SH-SY5Y (cell line): ENCODE measurements around the gene RGS3.

Experiments
- GATA2 ChIP-seq: IDR thresholded peaks from 2 replicates; pipeline ENCODE4 v1.6.1; 2011; ENCODE audit warnings: mild to moderate bottlenecking, low read depth, low read length
- GATA3 ChIP-seq: IDR thresholded peaks from 2 replicates; pipeline ENCODE4 v1.6.1; 2011; ENCODE audit warnings: low read depth, mild to moderate bottlenecking, low read length, moderate library complexity

Gene RGS3

DNA sequence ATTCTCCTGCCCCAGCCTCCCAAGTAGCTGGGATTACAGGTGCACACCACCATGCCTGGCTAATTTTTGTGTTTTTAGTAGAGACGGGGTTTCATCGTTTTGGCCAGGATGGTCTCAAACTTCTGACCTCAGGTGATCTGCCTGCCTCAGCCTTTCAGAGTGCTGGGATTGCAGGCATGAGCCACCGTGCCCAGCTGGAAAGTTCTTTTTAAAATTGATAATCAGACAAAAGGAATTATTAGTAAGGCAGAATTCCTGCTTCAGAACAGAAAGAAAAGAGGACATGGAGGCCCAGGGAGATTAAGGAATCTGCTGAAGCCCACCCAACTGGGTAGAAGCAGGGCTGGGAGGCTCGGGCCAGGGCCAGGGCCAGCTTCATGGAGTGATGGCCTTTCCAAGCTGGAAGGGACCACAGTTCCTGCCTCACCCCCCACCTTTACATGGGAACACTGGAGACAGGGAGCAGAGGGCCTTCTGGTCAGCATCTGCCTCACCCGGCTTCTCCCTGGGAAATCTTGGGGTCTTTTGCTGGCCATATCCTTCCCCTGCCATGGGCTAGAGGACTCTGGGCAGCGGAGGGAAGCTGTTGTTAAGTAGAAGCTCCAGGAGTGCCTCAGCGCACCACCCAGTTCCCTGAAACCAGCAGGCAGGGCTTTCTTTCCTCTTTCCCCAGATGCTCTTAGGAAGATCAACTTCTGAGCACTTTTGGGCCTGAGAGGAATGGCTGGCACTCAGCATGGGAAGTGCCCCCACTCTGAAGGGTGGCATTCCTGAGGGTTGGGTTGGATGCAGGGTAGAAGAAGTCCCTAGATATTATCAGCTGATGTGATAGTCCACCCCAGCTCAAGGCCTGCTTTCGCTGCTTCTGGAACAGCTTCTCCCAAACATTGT, 70.1 kb downstream of the RGS3 start:
- no peak for TF ChIP-seq GATA2

DNA sequence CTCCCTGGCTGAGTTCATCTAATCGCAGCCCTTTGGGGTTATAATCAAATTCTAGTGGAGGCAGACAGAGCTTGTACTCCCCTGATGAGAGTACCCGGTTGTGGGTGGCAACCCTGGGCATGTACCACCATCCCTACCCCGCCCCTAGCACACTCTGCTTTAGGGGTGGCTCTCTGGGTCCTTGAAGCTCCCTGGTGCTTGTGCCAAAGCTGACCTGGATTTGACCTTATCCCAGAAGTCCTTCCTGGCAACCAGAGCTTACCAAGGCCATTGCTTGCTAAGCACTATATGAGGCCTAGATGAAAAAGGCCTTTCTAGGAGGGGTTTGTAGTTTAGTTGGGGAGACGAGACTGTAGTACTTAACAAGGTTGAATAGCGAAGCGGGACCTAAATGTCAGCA, 72.2 kb downstream of the RGS3 start:
- no peak for TF ChIP-seq GATA2
- TF ChIP-seq GATA3 = no peak

DNA sequence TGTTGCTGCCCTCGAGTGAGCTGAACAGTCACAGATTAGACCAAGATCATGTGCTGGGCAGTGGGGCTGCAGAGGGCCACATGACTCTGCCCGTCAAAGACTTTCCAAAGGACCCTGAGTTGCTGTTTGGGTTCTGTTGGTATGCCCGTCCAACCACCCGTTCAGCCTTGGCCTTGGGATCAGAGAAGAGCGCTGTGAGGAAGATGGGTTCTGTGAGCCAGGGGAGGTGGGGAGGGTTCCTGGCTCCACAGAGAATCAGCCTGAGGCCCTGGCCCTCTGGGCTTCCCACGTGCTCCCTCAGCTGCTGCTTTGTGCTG, 72.6 kb downstream of the RGS3 start:
- TF ChIP-seq GATA3 (no peak), GATA2 (no peak)

DNA sequence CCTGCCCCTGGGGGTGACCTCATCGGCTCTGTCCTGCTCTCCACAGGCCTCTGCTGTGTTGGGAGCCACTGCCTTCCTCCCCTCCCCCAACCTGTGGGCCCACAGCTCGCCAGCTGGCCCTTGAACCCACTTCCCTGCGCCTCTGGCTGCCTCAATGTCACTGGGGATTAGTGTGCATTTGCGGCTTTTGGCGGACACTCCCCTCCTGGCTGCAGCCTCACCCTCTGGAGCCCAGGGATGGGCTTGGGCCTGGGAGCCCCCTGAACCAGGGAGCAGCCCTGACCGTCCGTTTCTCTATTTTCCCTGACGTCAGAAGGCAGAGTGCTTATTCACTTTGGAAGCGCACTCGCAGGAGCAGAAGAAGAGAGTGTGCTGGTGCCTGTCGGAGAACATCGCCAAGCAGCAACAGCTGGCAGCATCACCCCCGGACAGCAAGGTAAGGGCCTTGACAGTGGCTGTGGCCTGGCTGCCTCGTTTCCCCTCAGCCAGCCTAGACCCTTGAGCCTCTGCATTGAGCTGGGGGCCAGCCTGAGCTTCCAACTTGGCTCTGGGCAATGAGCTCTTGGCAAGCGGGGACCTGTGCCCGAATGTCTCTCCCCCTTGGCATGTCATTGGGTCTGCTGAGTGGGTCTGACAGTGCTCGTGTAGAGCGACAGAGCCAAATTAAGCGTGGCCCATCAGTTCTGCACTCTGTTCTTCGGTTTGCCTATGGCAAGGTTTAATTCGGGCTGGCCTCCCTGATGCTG, 73.1 kb downstream of the RGS3 start:
- TF ChIP-seq GATA2 = no peak
- TF ChIP-seq GATA3 = no peak

DNA sequence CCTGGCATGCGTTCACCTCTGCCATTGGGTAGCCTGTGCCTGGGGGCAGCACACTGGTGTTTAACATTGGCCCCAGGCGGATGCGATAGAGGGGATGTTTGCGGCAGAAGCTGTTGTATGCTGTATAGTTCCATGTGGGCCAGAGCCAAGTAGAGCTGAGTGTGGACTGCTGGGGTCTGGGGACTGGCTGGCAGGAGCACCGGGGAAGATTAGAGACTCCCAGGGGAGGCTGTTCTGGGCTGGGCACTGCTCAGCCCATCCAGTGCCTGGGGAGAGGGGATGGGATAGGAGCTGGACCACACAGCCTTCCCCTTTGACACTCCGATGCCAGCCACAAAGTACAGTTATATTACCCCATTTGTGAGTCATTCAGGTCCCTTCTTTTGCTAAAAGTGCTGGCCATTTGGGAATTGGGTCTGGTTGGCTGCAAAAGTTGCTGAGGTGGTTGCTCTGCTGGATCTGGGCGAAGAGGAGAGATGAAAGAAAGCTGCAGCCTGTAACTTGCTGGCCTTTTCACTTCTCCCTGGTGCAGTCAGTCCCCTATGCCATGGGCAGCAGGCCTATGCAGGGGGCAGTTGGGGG, 73.8 kb downstream of the RGS3 start:
- TF ChIP-seq GATA3 (no peak), GATA2 (no peak)

DNA sequence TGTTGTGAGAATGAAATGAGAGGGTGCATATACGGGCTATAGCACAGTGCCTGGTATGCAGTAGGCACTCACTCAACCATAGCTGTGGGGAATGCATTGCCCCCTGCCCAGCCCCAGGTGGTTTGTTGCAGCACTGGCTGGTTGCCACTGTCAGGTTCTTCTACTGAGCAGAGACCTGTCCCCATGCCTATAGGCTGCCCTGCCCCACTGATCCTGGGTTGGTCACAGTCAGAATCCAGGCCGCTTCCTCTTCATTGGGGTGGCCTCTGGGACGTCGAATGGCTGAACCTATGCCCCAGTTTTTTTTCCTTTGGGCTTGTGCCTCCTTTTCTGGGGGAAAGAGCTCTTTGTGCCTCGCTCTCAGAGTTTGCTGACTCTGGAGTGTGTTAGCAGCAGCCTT, 74.6 kb downstream of the RGS3 start:
- no peak for TF ChIP-seq GATA2
- no peak for TF ChIP-seq GATA3

DNA sequence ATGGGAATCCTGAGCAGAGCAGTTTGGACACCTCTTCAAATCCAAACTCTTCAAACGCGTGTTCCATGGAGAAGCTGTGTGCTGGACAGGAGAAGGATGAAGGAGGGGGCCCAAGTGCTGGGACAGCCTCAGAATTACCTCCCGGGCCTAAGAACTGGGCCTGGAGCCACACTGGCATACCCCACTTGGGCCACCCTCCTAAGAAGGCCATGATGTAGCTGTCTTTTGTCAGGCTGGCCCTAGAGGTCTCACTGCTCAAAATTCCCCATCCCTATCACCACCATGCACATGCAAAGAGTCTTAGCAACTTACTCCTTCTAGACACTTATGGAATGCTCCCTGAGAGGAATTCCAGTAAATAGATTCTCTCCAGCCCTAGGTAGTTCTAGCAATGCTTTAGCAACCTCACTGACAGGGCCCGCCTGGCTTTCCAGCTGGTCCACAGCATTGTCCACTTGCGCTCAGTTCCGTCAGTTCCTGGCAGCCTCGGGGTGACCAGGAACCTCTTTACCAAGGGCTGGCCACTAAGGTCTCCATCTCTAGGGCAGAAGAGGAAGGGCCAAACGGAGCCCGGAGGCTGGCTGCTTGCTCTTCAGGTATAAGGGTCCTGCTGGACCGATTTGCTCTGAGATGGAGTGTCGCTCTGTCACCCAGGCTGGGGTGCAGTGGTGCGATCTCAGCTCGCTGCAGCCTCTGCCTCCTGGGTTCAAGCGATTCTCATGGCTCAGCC, 75.3 kb downstream of the RGS3 start:
- TF ChIP-seq GATA3 (no peak), GATA2 (no peak)

DNA sequence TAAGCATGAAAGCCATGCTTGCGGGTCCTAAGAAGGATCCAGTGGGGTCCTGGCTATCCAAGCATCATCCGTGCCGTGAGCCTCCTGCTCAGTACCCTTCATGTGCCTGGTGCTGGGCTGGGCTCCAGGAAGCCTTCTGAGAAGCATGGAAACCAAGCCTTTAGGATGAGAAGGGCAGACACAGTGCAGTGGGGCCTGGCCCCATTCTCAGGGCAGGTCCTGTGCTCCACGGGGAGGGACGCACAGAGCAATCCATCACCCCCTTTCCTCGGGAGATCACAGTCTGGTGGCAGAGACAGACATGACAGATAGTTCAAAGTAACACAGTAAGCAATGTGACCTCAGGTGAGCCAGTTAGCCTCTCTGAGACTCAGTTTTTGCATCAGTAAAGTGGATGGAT, 76.9 kb downstream of the RGS3 start:
- no peak for TF ChIP-seq GATA3

DNA sequence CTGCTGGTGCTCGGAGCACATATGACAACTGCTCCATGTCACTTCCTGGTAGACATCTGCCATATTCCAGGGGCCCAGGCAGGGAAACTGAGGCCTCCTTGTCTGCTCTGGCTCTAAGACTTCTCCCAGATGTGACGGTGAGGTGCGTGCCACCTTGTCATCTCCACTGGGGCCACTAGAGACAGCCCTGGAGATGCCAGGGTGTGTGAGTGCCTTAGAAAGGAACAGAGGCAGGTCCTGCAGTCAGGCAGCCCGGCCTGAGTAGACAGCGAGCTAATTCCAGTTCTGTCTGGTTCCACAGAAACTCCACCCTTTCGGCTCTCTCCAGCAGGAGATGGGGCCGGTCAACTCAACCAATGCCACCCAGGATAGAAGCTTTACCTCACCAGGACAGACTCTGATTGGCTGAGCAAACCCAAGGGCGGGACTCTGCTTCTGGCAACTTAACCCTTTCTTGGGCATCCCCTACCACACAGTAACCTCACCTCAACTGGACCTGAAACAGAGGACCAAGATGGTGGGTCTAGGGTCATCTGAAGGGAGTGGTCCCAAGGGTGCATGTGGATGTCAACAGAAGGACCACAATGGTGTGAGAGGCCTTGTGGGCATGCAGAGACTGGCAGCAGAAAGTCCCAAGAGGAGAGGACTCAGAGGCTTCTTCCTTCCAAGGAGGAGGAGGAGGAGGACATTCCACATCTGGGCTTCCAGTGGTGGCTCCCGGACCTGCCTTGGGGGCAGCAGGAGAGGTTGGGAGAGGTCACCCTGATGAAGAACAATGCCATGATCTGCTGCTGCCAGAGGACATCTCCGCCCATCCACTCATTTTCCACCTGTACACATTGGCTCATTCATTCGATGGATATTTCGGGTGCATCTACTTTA, 77.7 kb downstream of the RGS3 start:
- TF ChIP-seq GATA3 (no peak), GATA2 (no peak)

DNA sequence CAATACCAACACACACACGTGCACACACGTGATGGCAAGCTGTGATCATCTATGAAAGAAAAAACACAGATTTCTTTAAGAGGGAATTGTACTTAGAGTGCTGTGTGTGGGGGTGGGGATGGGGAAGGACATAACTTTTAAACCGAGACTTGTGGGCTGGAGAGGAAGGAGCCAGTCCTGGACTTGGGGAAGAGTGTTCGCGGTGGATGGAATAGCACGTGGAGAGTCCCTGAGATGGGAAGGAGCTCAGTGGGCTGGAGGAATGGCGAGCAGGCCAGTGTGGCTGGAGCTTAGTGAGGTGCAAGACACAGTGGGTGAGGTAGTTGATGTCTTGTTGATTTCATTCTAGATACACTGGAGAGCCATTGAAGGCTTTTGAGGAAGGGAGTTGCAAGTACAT, 78.5 kb downstream of the RGS3 start:
- no peak for TF ChIP-seq GATA2
- no peak for TF ChIP-seq GATA3

DNA sequence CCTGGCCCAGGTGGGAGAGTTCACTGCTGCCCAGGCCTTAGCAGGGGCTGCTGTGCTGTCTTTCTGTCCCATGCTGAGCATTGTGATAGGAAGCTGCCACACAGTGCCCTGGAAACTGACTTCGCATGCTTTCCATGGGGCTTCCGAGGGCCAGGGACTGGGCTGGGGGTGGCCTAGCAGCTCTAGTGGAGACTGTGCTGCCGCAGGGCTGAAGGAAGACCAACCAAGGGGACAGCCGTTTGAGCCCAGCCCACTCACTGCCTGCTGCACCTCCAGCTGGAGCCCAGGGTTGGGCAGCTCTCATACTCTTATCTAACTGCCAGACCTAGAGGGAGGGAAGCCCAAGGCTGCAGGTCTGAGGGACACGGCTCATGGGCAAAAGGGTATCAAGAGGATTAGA, 79.2 kb downstream of the RGS3 start:
- no peak for TF ChIP-seq GATA3
- no peak for TF ChIP-seq GATA2

DNA sequence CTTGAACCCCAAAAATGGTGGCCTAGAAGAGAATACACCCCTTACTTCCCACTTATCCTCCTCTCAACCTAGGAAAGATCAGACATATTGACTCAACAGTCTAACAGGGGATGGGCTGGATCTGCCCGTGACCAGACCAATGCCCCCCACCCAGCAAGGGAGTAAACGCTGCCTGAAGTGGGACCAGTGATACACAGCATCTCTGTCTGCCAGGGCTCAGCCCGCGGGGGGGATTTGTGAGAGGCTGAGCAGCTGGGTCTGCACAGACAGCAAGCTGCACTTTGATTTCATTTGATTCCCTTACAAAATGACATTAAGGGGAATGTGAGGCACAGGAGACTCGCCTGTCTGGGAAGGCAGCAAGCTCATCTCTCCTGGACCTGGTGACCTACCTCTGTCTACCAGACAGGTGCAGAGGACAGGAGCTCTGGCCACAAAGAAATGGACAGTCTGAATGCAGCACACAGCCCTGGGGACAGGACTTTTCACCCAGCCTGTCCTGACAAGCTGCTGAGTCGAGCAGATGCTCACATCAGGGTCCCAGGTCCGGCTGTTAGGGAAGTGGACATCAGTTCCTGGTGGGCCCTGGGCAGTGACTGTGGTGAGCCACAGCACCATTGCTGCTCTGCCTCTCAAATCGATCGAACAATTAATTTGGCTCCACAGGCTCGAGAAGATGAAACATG, 79.9 kb downstream of the RGS3 start:
- no peak for TF ChIP-seq GATA3
- TF ChIP-seq GATA2 = no peak

DNA sequence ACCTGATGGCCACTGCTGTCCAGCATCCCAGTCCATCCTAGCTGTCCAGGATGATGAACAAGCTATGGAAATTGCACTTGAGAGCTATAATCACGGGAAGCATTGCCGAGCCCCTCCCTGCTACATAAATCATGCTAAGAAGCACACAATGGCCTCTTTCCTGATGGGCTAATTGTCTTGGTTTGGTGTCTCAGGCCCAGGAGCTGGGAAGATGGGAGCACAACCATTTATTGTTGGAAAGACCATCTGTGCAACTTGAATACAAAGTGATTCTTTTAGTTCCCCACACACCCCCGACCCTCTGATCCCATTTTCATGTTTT, 80.4 kb downstream of the RGS3 start:
- TF ChIP-seq GATA3 = no peak
- no peak for TF ChIP-seq GATA2

DNA sequence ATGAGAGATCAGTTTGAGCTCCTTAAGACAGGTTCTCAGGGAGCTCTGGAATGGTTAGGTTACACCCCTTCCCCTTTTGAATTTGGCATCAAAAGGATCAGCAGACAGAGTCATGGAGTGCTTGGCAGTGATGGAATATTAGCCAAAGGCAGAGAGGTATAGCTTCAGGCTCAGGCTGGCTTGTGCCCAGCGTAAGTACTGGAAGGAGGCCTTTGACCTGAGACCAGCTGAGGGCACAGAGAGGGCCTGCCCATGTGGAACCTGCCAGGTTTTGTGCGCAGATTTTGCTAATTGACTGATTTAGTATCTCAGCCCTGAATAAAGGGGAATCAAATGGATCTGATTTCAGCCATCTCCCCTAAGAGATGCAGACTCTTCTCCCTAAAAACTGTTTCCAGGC, 81.5 kb downstream of the RGS3 start:
- TF ChIP-seq GATA2 = no peak
- no peak for TF ChIP-seq GATA3
